ENCODE data around the gene CELSR2.

Gene CELSR2

GRCh38 chr1:109248797-109249629 is at the start of gene CELSR2:
Gene CELSR2, plus strand, starts transcription at chr1:109249539. Its CDS starts 541 bp downstream, at chr1:109250080.
- peaks cover 89% of the 10 kb centered on the region for H3K27me3 ChIP-seq
- H3K36me3 ChIP-seq, result no peaks in the 10 kb centered on the region
- H3K4me3 ChIP-seq (ENCODE audit: low read depth in 1 of 2, low read length in 1 of 2), result no peak within 1 kb of the TSS
- TF ChIP-seq, protein P1, sequence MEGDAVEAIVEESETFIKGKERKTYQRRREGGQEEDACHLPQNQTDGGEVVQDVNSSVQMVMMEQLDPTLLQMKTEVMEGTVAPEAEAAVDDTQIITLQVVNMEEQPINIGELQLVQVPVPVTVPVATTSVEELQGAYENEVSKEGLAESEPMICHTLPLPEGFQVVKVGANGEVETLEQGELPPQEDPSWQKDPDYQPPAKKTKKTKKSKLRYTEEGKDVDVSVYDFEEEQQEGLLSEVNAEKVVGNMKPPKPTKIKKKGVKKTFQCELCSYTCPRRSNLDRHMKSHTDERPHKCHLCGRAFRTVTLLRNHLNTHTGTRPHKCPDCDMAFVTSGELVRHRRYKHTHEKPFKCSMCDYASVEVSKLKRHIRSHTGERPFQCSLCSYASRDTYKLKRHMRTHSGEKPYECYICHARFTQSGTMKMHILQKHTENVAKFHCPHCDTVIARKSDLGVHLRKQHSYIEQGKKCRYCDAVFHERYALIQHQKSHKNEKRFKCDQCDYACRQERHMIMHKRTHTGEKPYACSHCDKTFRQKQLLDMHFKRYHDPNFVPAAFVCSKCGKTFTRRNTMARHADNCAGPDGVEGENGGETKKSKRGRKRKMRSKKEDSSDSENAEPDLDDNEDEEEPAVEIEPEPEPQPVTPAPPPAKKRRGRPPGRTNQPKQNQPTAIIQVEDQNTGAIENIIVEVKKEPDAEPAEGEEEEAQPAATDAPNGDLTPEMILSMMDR (IDR thresholded peaks at IDR 0.05), result no peak
- H3K4me1 ChIP-seq (ENCODE audit: control insufficient read depth in 1 of 2, insufficient read depth in 1 of 2, low read depth in 1 of 2, low read length in 1 of 2), result peaks cover 5 to 12% of the 10 kb centered on the region in 2 experiments
- no peak within 1 kb of the TSS for H3K27ac ChIP-seq
- H3K9me3 ChIP-seq, result no peaks in the 10 kb centered on the region

DNA sequence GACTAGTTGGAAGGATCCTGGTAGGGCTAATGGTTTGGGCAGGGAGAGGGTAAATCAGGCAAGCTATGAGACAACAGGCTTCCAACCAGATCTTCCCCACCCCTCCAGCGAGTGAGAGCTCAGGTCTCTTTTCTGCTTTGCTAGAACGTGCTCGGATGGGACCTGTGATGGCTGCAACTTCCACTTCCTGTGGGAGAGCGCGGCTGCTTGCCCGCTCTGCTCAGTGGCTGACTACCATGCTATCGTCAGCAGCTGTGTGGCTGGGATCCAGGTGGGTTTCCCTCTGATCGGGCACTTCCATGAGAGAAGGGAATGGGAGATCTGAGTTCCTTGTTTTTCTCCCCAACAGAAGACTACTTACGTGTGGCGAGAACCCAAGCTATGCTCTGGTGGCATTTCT is 49.6 kb upstream of the CELSR2 start:
- Histone ChIP-seq H3K27me3 (no peaks in the 10 kb centered on the region), H3K4me1 (ENCODE audit: control insufficient read depth in 1 of 2, insufficient read depth in 1 of 2, low read depth in 1 of 2, low read length in 1 of 2) (peaks cover 10 to 11% of the 10 kb centered on the region in 2 experiments), H3K36me3 (peaks cover 30% of the 10 kb centered on the region), H3K27ac (peak overlapping the region; percentile 23), H3K4me3 (ENCODE audit: low read depth in 1 of 2, low read length in 1 of 2) (no peak overlapping the region), H3K9me3 (no peaks in the 10 kb centered on the region)
- TF ChIP-seq, protein P1 (IDR thresholded peaks at IDR 0.05), result no peak

DNA sequence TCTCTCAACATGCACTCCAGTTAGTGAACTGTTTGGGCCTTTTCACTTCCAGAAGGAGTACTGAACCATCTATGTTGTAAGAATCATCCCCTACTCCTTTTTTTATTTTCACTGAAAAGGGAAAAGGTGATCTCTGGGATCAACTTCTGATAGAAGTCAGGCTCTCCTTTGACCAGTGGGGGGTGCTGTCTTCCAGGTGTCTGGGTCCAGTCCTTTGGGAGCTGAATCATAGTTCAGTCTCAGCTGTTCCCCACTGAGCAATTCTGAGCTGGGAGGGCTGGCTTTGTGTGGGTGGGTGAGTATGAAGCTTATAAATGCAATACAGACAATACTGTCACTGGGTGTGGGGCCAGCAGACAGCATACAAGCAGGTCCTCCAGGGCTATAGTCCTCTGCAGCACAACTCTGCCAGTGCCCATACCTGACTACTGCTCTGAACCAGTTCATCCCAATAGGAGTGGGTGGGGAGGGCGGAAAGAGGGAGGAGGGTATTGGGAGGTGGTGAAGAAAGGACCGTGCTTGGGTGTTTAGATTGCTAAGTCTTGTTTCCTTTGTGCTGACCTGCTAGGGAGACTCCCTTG is 48.1 kb upstream of the CELSR2 start:
- Histone ChIP-seq H3K27ac (no peak overlapping the region), H3K36me3 (peaks cover 30% of the 10 kb centered on the region), H3K9me3 (no peaks in the 10 kb centered on the region), H3K4me3 (ENCODE audit: low read depth in 1 of 2, low read length in 1 of 2) (no peak overlapping the region), H3K27me3 (peaks cover 14% of the 10 kb centered on the region), H3K4me1 (ENCODE audit: control insufficient read depth in 1 of 2, insufficient read depth in 1 of 2, low read depth in 1 of 2, low read length in 1 of 2) (peaks cover 10 to 11% of the 10 kb centered on the region in 2 experiments)
- TF ChIP-seq, protein P1 (IDR thresholded peaks at IDR 0.05), result no peak

DNA sequence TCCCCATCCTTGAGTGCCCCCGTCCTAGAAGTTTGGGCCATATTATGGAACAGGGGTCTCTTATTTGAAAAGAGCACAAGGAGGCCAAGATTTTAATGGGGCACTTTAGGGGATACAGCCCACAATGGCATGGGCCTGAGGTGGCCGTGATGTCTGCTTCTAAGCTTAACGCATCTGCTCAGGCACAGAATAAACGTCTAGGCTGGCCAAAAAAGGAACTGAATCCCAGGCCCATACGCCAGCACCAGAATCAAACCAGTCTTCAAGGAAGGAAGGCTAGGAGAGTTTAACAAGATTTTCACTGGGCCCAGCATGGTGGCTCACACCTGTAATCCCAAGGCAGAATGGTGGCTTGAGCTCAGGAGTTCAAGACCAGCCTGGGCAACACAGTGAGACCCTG is 44.9 kb upstream of the CELSR2 start:
- H3K4me3 ChIP-seq (ENCODE audit: low read depth in 1 of 2, low read length in 1 of 2), result no peak overlapping the region
- no peaks in the 10 kb centered on the region for H3K9me3 ChIP-seq
- no peak overlapping the region for H3K27ac ChIP-seq
- peaks cover 47% of the 10 kb centered on the region for H3K27me3 ChIP-seq
- peaks cover 9% of the 10 kb centered on the region for H3K36me3 ChIP-seq
- TF ChIP-seq, protein P1 (IDR thresholded peaks at IDR 0.05), result no peak
- H3K4me1 ChIP-seq (ENCODE audit: control insufficient read depth in 1 of 2, insufficient read depth in 1 of 2, low read depth in 1 of 2, low read length in 1 of 2), result peaks cover 6% of the 10 kb centered on the region in 2 experiments

DNA sequence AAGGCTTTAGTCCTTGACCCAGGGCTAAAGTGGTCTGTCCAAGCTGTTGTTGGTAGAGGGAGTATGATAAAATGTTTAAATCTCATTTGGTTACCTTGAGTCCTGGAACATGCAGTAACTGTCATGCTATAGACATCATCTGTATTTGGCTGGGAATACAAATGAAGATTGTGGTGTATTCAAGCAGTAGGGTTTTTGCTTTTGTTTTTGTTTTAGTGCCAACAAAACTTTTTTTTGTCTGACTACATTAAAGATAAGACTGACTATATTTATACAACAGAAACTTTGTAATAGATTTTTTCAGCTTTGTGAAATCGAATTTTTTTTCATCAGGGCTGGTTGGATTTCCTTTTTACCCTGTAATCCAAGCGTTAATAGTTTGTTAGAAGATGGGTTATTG is 43.0 kb upstream of the CELSR2 start:
- H3K9me3 ChIP-seq, result no peaks in the 10 kb centered on the region
- TF ChIP-seq, protein P1 (IDR thresholded peaks at IDR 0.05), result no peak

More for the DNA sequence above, 43.0 kb upstream of the CELSR2 start:
- no peak overlapping the region for H3K4me3 ChIP-seq (ENCODE audit: low read depth in 1 of 2, low read length in 1 of 2)
- H3K27ac ChIP-seq, result no peak overlapping the region
- peaks cover under 1% of the 10 kb centered on the region for H3K36me3 ChIP-seq
- H3K27me3 ChIP-seq, result peaks cover 64% of the 10 kb centered on the region
- no peaks in the 10 kb centered on the region for H3K4me1 ChIP-seq (ENCODE audit: control insufficient read depth in 1 of 2, insufficient read depth in 1 of 2, low read depth in 1 of 2, low read length in 1 of 2)
